Adrenal gland (tissue), 12 donors: ENCODE measurements around the gene NR1D1. TPM values are rescaled to one million over a fixed set of nuclear protein-coding genes. Genes with fewer than 3 reads are reported as not detected.

Experiments
- DNase-seq, 7 donors: peaks; one replicate each; pipeline ENCODE4 v3.0.0-alpha.2; 2019 to 2020
- H3K27ac ChIP-seq, 5 donors: fragments of 200-600 bp; sonication (generic) in 4 of 5; 1 replicate in 3 of 5; 2 replicates in 2 of 5; pipeline versions ENCODE4 v1.5.1 to v1.8.0; 2016 to 2020; ENCODE audit warnings: mild to moderate bottlenecking in 1 of 5
- H3K27me3 ChIP-seq: fragments of 200-600 bp; 2 replicates; pipeline ENCODE4 v1.8.0; 2021
- H3K36me3 ChIP-seq, 2 donors: fragments of 200-600 bp; replicated peaks in 1 of 2; 1 replicate in 1 of 2; 2 replicates in 1 of 2; pipeline versions ENCODE4 v1.5.1 to v1.8.0; 2018 to 2022
- H3K4me1 ChIP-seq, 2 donors: fragments of 200-600 bp; replicated peaks in 1 of 2; 1 replicate in 1 of 2; 2 replicates in 1 of 2; pipeline versions ENCODE4 v1.5.1 to v1.8.0; 2018 to 2021
- H3K4me3 ChIP-seq, 4 donors: fragments of 200-600 bp; sonication (generic) in 3 of 4; one replicate each; pipeline ENCODE4 v1.5.1; 2016 to 2018
- H3K9me3 ChIP-seq, 3 donors: fragments of 200-600 bp; sonication (generic) in 1 of 3; replicated peaks in 1 of 3; 1 replicate in 2 of 3; 2 replicates in 1 of 3; pipeline versions ENCODE4 v1.5.1 to v1.8.0; 2016 to 2021
- CTCF ChIP-seq, 6 experiments: fragments of 450-650 bp in 4 of 6; fragments of 200-600 bp in 2 of 6; sonication (generic) in 1 of 6; IDR thresholded peaks; 1 replicate in 5 of 6; 2 replicates in 1 of 6; pipeline versions ENCODE4 v1.5.1 to v1.8.0; 2016 to 2021; ENCODE audit warnings: antibody characterized with exemption in 6 of 6, mild to moderate bottlenecking in 2 of 6, moderate library complexity in 1 of 6
- POLR2A ChIP-seq, 2 donors: fragments of 450-650 bp; IDR thresholded peaks; one replicate each; pipeline ENCODE4 v1.6.1; 2017; ENCODE audit warnings: antibody characterized with exemption in 2 of 2, mild to moderate bottlenecking in 2 of 2, moderate library complexity in 1 of 2
- WGBS, 4 donors: extraction: QIAGEN DNeasy Blood & Tissue Kit in 2 of 4; methylation state at CpG; one replicate each; pipeline versions ENCODE4 v1.1.5 to v1.1.7; 2013 to 2017; 5-methylcytosine and 5-hydroxymethylcytosine counted together
- intact Hi-C, 2 donors: fragments of 100-400 bp; cut with DNase I; formaldehyde crosslinking; loops; one replicate each; pipeline versions ENCODE4 v1.14.1 to v1.15.0; 2022 to 2023
- polyA plus RNA-seq, 3 donors: library from polyadenylated mRNA; stranded (reverse); fragments of 200-250 nt in 2 of 3; fragments of 350-450 nt in 1 of 3; fragmentation: Illumina TruSeq in 1 of 3; extraction: RNeasy Lipid Tissue Mini Kit (QIAGEN cat#74804) in 1 of 3; gene quantifications; one replicate each; pipeline ENCODE4 v1.2.3, GENCODE V29; 2013 to 2014
- total RNA-seq, 9 donors: library from RNA; depleted of rRNA in 4 of 9; stranded (reverse); fragments of >200 nt in 4 of 9; fragments of 120-200 nt in 1 of 9; fragmentation: NEBNext Ultra II Directional in 1 of 9; extraction: Animal tissue kit (Norgen Biotek cat#: 25700) in 1 of 9; gene quantifications; one replicate each; pipeline versions ENCODE4 v1.1.0 to v1.2.4, GENCODE V29; 2013 to 2023
- donor health status: healthy with polysubstance abuse.
- donor health status: Bipolar disorder and iron deficiency.
- donor health status: DM: yes; HTN: yes; CAD: no.
- donor health status: DM: no; HTN: no; CAD: no.
- donor health status: DM: no; HTN: no; CAD: no.
- donor health status: DM: yes; HTN: yes; CAD: no.

The NR1D1 gene
- total and polyA plus RNA-seq, 12 donors: 3.4 to 69.1 (median 35.5) TPM

GRCh38 chr17:40076591-40076990, 23.8 kb downstream of the NR1D1 start:
- intact Hi-C loops: loop anchor here in 1 of 2 donors (10.0 kb wide), 1 partner anchor 62 kb away; the partner anchor contains the start of gene CSF3
- TF ChIP-seq POLR2A (IDR thresholded peaks at IDR 0.05): no peak
- no peak for TF ChIP-seq CTCF (IDR thresholded peaks at IDR 0.05)
- no peak overlapping the region for H3K4me3 ChIP-seq
- H3K4me1 ChIP-seq: peaks cover 52 to 58% of the 10 kb centered on the region in 2 donors
- peaks cover 0 to 29% of the 10 kb centered on the region in 2 donors for H3K36me3 ChIP-seq
- no peaks in the 10 kb centered on the region for H3K27me3 ChIP-seq
- H3K9me3 ChIP-seq: no peaks in the 10 kb centered on the region
- WGBS, 4 donors: 75 to 81% (median 76%) methylated on average over 7 of the region's 7 CpGs
- peak in 1 of 7 donors; percentile 13 for DNase-seq
- H3K27ac ChIP-seq: peak overlapping the region in 2 of 5 donors; percentile 93 to 95

GRCh38 chr17:40075942-40076498, 24.4 kb downstream of the NR1D1 start:
- intact Hi-C loops: loop anchor here in 1 of 2 donors (10.0 kb wide), 1 partner anchor 61 kb away; the partner anchor contains the start of gene CSF3
- H3K4me3 ChIP-seq: no peak overlapping the region
- H3K36me3 ChIP-seq: peaks cover 0 to 29% of the 10 kb centered on the region in 2 donors

GRCh38 chr17:40075201-40075941, 25.0 kb downstream of the NR1D1 start:
- Histone ChIP-seq H3K4me1 (peaks cover 64 to 71% of the 10 kb centered on the region in 2 donors), H3K27ac (peak overlapping the region; percentile 51 to 95 (median 90)), H3K36me3 (peaks cover 0 to 29% of the 10 kb centered on the region in 2 donors), H3K9me3 (no peaks in the 10 kb centered on the region), H3K4me3 (no peak overlapping the region), H3K27me3 (no peaks in the 10 kb centered on the region)
- intact Hi-C loops: loop anchor here in 1 of 2 donors (10.0 kb wide), 1 partner anchor 61 kb away; the partner anchor contains the start of gene CSF3
- DNase-seq: peak; percentile 80 to 95 (median 85)
- peak in 1 of 2 donors; percentile 7 for TF ChIP-seq POLR2A (IDR thresholded peaks at IDR 0.05)
- TF ChIP-seq CTCF (IDR thresholded peaks at IDR 0.05): peak; percentile 82 to 99 (median 90)
- 0 to 4% (median 1%) methylated on average over 1 to 11 of the region's 11 CpGs for WGBS, 4 donors

More at GRCh38 chr17:40075942-40076498, 24.4 kb downstream of the NR1D1 start:
- 28 to 46% (median 33%) methylated on average over 4 to 8 of the region's 8 CpGs for WGBS, 4 donors
- H3K9me3 ChIP-seq: no peaks in the 10 kb centered on the region
- H3K4me1 ChIP-seq: peaks cover 58 to 64% of the 10 kb centered on the region in 2 donors
- no peaks in the 10 kb centered on the region for H3K27me3 ChIP-seq
- no peak for DNase-seq
- peak overlapping the region in 3 of 5 donors; percentile 90 to 95 (median 93) for H3K27ac ChIP-seq
- no peak for TF ChIP-seq CTCF (IDR thresholded peaks at IDR 0.05)
- no peak for TF ChIP-seq POLR2A (IDR thresholded peaks at IDR 0.05)

GRCh38 chr17:40074871-40075200, 25.6 kb downstream of the NR1D1 start:
- 28 to 49% (median 41%) methylated on average over 5 to 6 of the region's 6 CpGs for WGBS, 4 donors
- Histone ChIP-seq H3K27ac (peak overlapping the region; percentile 51 to 95 (median 90)), H3K4me1 (peaks cover 70 to 76% of the 10 kb centered on the region in 2 donors), H3K36me3 (peaks cover 0 to 25% of the 10 kb centered on the region in 2 donors), H3K4me3 (no peak overlapping the region), H3K27me3 (no peaks in the 10 kb centered on the region), H3K9me3 (no peaks in the 10 kb centered on the region)
- DNase-seq: peak in 1 of 7 donors; percentile 54
- intact Hi-C loops: loop anchor here in 1 of 2 donors (10.0 kb wide), 1 partner anchor 60 kb away; the partner anchor contains the start of gene CSF3
- TF ChIP-seq CTCF (IDR thresholded peaks at IDR 0.05) (no peak), POLR2A (IDR thresholded peaks at IDR 0.05) (peak in 1 of 2 donors; percentile 40)
